ENCODE results near the gene TRRAP.

- TF ChIP-seq CTCF (IDR thresholded peaks at IDR 0.05), result no peak
- no peak for TF ChIP-seq POLR2AphosphoS5 (IDR thresholded peaks at IDR 0.05)
- no peak for TF ChIP-seq POLR2A (IDR thresholded peaks at IDR 0.05)
- no peak for TF ChIP-seq EP300 (IDR thresholded peaks at IDR 0.05)
These were observed 79.4 kb downstream of the TRRAP start for GRCh38 chr7:98957766-98958165.

Data from upper lobe of left lung (tissue), 4 donors.